GM18867 (cell line): Measurements from ENCODE around the gene AGBL4.
"Not testable (repeated sequence)": the region's sequence is repeated elsewhere in the genome, so short reads cannot be mapped to it uniquely, and the experiment has no call there.

Experiments used
- ATAC-seq: cut with Tn5 transposase; IDR thresholded peaks from one replicate; pipeline ENCODE4 v1.9.1; 2021; ENCODE audit warnings: mild to moderate bottlenecking, moderate library complexity; ENCODE audit not compliant: unreplicated experiment

Gene AGBL4

DNA sequence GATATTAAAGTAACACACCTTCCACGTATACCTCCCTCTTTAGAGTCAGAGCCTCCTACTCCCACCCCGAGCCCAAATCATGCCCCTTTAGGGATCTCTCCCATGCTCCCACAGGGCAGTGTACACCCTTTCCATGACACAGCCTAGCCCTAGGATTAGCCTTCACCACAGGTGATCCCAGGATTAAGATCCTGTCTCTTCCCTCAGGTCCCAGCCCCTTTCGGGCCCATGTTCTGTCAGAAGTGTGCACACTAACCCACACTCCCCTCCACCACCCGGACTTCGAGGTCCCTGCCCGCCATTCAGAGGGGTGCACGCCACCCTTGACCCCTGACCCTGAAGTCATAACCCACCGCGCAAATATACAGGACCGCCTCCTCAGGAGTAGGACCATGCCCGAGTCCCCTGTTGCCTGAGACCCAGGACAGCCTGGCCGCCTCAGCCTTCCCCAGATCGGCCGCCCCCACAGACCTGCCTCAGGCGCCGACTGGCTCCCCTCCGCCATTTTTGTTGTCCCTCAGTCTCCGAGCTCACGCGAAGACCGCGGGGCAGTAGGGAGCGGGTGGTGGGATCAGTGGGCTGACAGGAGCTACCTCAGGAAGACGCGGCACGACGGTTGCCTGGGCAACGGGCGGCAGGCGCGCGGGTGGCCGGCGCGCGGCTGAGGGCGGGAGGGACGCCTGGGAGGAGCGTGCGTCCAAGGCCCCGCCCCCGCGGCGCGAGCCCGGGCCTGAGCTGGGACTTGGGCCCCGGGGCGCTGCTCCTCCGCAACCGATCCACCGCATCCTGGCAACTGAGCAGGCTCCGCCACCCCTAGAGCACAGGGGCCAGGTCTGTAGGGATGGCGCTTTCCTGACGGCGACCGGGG lies at the start of gene AGBL4:
TSS of gene AGBL4 (minus strand) at position 663 of the 868 bp plus-strand sequence.
- ATAC-seq = no peak

DNA sequence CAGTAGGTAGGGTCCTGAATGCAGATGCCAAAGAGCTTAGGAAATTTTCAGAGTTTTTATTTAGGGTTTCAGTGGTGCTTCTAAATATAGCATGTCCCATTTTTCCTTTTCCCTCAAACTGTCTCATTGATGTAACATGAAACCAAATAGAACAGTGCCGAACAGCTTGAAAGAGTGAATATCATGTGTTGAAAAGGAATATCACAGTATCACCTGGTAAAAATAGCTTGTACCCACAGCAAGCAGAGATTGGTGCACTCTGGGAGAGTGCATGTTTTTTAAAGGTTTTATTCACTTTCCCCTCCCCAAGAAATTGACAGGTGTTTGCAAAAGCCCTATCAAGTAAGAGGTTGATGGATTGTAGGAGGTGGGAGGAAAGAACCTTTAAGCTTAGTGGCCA lies 43.1 kb upstream of the AGBL4 start:
- no peak for ATAC-seq

DNA sequence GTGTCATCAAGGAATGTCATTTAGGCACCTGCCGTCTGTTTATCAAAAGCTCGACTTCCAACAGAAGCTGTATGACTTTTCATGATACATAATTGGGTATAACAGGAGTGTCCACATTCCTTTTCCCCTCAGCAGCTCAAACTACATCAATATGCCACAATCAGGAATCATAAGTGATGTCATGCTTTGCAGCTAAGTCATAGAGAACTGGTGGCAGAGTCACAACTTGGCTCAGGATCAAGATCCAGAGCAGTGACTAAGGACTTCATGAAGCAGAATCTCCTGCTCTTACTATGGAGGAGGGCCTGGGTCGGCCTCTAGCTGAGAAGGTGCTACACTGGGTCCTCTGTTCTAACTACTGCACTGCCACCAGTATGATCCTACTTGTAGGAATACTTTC lies 36.5 kb upstream of the AGBL4 start:
- no peak for ATAC-seq

DNA sequence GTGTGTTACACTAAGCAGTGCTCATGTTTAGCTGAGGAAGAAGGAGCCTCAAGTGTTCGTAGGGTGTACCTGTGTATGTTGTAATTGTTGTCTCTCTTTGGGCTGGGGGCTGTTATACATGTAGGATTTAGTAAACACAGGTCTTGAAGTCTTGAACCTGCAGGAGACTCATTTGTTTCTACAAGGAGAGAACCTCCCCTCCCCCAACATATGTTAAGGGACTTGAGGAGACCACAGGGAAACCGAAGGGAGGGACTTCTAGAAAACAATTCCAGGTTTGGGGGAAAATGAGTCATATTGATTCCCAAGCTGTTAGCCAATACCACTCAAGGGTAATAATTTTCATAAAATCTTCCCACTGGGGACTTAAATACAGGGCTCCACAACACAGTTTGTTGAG lies 25.0 kb upstream of the AGBL4 start:
- no peak for ATAC-seq

DNA sequence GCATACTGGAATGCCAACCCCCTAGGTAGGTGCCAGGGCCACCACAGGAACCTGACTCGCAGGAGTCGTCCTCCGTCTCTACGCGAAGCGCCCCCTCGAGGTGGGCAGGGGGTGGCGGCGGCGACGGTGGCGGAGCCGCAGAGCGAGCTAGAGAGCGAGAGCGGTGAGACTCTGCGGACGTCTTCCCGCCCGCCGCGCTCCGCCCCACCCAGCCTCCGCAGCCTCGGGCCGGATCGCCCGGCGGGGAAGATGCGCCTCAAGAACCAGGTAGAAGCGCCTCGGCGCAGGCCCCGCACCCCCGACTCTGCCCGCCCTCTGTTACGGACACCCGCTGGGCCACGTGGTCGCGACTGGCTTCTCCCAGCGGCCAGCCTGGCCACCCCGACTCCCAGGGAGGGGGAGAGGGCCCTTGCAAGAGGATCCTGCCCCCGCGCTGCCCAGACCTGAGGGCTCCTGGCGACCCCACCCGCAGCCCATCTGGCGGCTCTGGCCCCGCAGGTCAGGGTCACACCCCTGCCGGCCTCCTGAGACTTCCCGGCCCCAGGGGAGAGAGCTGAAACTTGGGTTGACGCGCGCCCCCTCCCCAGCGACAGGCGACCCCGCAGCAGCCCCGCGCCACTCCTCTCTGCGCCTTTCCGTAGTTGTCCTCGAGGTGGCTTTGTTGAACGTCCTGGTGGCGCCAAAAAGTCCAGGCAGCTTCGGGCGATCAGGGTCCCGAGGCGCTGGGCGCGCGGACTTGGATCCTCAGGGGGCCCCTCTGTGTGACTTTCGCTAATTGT lies 24.4 kb upstream of the AGBL4 start:
- no peak for ATAC-seq

DNA sequence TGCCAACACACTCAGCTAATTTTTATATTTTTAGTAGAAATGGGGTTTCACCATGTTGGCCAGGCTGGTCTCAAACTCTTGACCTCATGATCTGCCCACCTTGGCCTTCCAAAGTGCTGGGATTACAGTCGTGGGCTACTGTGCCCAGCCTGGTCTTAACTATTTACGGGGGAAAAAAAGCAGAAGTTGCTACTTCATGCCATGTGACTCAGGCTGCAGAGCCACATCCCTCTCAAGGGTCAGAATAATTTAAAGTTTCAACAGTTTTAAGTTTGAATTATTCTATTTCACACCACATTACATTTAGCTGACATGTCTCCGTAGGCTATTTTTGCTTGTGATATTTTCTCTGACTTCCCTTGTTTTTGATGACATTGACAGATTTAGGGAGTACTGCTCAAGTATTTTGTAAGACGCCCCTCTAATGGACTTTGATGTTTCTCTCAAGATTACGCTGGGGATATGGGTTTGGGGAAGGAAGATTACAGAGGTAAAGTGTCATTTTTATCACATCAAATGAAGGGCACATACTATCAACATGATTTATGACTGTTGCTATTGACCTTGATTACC lies 14.6 kb upstream of the AGBL4 start:
- no peak for ATAC-seq

DNA sequence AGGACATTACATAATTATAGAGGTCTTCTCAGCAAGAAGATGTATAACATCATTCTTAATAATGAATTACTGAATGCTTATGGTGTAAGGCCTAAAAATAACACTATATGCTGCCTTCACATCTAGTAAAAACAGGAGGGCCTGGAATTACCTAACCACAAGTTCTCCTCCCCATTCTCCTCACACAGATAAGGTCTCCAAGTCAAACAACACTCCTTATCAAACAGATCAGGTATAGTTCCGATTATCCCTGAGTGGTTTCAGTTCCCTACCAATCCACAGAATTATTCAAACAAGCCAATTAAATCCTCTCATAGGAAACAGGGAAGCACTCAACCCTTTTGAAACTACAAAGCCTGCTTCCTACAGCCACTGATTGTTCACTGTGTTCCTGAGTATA lies 4.0 kb upstream of the AGBL4 start:
- no peak for ATAC-seq

DNA sequence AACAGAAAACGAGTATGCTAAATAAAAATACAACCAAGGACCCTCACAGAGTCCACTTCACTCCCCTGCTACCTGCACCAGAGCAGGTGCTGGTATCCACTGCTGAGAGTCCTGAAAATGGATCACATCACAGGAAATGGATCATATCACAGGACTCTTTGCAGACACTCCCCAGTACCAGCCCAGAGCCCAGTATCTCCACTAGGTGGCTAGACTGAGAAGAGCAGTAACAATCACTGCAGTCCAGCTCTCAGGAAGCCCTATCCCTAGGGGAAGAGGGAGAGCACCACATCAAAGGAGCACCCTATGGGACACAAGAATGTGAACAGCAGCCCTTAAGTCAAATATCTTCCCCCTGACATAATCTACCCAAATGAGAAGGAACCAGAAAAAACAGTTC lies 28.0 kb downstream of the AGBL4 start:
- ATAC-seq = no peak

DNA sequence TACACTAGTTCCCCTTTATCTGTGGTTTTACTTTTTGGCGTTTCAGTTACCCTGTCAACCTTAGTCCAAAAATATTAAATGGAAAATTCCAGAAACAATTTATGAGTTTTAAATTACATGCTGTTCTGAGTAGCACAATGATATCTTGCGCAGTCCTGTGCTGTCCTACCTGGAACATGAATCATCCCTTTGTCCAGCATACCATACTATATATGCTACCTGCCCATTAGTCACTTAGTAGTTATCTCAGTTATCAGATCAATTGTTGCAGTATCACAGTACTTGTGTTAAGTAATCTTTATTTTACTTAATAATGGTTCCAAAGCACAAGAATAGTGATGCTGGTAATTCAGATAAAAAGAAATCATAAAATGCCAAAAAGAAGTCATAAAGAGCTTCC lies 52.7 kb downstream of the AGBL4 start:
- ATAC-seq = no peak

DNA sequence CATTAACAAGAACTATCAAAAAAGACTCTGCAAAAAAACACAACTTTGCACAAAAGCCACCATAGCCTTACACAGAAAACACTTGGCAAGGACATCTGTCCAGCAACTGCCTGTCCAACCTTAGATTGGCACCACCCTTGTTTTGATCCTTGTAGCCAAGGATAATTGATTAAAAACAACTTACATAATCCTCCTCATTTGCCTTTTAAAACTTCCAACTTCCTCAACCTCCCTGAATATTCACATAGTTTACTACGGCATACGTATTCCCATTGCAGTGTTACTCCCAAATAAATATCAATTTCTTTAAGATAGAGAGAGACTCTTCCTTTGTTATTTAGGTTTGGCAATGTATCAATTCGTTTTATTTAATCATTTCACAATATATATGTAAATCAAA lies 72.4 kb downstream of the AGBL4 start:
- no peak for ATAC-seq

DNA sequence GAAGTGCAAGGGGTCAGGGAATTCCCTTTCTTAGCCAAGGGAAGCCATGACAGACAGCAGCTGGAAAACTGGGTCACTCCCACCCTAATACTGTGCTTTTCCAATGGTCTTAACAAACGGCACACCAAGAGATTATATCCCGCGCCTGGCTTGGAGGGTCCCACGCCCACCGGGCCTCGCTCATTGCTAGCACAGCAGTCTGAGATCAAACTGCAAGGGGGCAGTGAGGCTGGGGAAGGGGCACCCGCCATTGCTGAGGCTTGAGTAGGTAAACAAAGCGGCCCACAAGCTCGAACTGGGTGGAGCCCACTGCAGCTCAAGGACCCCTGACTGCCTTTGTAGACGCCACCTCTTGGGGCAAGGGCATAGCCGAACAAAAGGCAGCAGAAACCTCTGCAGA lies 108.5 kb downstream of the AGBL4 start:
- not testable (repeated sequence) for ATAC-seq

DNA sequence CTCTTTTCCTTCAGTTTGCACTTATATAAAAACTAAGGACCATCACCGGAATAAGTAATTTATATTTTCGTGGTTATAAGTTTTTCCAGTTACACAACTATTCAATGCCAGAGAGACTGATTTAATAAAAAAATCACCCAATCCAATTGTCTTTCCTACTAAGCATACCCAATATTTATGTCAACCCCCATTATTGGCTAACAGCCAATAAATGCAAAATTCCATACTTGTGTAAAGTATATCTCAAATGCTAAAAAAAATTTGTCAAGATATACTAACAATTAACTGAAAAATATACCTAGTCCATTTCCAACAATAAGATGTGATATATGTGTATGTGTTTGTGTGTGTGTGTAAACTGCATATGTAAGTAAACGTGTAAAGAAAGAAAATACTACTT lies 117.4 kb downstream of the AGBL4 start:
- no peak for ATAC-seq

DNA sequence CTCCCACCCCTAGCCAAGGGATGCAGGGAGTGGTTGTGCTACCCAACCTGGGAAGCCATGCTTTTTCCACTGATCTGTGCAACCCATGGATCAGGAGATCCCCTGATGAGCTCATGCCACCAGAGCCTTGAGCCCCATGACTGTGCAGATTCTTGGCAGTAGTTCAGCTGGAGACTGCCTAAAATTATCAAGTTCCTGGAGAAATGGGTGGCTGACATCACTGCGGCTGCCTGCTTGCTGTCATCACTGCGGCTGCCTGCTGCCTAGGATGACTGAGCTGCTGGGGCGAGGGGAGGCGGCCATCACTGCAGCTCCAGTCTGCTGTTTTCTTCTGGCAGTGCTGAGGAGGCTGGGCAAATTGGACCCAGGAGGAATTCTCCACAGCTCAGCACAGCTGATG lies 159.2 kb downstream of the AGBL4 start:
- no peak for ATAC-seq

DNA sequence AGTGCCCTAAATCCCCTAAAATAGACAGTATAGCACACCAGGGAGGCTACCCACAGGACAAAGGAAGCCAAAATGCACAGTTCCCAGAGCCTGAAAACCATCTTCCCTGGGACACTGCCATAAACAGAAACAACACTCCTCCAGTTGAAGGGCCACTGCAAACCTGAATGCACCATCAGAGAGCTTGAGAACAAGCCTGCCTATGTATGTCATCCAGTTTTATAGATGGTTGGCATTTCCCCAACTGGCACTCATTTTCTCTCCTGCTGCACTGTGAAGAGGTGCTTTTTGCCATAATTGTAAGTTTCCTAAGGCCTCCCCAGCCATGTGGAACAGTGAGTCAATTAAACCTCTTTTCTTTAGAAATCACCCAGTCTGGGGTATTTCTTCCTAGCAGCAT lies 169.0 kb downstream of the AGBL4 start:
- ATAC-seq = no peak

DNA sequence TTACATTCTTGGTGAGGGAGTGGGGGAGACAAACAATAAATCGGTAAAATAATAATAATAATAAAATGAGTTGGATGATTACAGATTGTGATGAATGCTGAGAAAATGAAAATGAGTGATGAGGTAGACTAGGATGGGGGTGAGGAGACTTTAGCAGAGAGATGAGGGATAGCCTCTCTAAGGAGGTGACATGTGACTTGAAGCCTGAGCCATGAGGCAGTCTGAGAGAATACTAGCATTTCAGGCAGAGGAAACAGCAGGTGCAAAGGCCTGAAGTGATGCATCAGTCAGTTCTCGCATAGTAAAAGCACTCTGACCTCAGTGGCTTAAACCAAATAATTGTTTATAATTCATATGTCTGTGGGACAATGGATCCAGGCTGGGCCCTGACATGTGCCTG lies 181.2 kb downstream of the AGBL4 start:
- ATAC-seq = no peak

DNA sequence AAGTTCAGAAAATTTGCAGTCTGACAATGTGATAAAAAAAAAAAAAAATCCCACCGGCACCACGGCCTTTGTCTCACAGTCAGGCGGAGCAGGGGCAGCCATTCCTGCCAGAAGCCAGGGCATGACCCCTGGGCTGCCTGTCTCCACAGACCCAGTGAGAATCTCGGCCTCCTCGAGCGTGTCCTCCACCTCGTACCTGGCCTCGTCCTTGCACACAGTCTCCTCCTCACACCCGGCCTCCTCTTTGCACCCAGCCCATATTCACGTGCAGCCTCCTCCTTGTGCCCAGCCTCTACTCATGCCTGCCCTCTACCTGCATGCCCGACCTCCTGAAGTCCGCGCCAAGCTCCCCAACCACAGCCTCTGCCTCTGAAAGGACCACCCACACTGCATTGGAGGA lies 182.0 kb downstream of the AGBL4 start:
- no peak for ATAC-seq

DNA sequence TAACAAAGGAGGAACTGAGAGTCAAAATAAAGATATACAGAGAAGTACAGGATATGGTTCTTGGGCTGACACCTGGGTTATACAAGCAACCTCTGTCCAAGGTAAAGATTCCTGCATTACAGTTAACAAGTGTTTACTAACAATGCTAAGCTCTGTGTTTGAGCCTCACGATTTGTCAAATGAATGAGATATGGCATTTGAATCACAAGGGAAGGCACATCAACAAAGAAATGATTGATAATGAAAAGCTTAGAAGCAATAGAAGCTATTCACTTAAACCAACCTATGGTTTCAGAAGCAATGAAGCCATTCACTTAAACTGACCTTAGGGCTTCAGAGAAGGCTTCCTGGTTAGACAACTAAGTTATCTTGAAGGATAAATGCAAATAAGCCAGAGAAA lies 199.5 kb downstream of the AGBL4 start:
- ATAC-seq = no peak

DNA sequence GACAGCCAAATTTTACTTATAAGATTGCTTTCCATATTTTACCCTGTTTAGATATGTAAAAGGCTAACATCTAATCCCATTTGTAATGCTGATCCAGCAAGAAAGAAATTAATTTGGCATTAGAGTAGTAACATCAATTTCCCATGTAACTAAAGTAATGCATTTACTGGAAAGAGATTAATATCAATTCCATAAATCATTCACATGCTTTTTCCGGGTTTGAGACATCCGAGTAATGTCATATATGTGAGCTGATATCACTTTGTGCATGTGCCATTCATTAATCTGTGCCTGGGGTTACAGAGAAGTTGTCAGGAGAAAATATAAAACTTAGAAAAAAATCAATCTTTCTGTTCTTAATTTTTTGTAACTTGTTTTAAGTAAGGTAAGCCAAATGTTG lies 206.1 kb downstream of the AGBL4 start:
- no peak for ATAC-seq

DNA sequence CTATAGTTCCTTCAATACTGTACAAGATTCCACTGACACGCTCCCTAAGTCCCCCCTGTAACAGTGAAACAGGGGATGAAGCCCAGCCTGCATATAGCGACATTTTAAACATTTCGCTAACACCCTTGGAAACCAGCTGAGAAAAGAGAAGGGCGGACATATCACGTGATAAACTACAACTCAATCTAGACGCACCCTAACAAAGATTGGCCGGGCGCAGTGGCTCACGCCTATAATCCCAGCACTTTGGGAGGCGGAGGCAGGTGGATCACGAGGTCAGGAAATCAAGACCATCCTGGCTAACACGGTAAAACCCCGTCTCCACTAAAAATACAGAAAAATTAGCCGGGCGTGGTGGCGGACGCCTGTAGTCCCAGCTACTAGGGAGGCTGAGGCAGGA lies 236.7 kb downstream of the AGBL4 start:
- ATAC-seq = not testable (repeated sequence)

DNA sequence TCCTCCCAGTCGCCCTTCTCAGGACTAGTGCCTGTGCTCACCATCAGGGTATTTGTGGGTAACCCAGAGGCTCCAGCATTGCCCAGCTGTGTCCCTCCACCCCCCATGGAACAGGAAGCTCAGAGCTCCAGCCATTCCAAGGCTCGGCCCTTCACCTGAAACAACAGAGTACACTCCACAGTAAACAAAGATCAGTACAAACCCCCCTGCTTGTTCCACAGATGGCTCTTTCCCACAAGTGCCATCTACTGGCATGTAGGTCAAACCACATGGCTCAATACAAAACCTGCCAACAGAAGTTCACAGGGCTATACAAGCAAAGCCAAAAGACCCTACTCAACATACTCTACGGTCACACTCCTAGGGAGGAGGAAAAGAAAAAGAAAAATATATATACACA lies 258.7 kb downstream of the AGBL4 start:
- no peak for ATAC-seq

DNA sequence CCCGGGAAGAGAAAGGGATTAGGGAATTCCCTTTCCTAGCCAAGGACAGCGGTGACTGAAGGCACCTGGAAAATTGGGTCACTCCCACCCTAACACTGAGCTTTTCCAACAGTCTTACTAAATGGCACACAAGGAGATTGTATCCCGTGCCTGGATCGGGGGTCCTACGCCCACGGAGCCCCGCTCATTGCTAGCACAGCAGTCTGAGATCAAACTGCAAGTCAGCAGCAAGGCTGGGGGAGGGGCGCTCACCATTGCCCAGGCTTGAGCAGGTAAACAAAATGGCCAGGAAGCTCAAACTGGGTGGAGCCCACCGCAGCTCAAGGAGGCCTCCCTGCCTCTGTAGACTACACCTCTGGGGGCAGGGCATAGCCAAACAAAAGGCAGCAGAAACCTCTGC lies 285.6 kb downstream of the AGBL4 start:
- ATAC-seq = not testable (repeated sequence)

DNA sequence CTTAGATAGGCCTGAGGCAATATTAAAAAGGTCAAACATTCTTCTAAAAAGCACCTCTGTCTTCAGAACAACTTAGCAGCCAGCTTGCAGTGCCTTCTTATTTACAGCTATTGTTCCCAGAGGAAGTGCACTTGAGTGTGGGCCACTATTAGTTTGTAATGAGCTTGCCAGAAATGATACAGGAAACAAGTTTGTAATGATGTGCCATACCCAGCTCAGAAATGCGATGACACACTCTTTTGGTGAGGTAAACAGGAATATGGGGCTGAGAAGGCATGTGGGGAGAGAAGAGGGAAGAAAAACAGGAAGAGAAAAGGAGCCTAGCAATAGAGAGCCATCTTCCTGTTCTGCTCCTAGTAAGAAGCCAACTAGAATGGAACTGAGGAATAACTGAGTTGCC lies 295.4 kb downstream of the AGBL4 start:
- no peak for ATAC-seq
